HepG2 (cell line): ENCODE results near the gene RABGEF1. TPM values are rescaled to one million over a fixed set of nuclear protein-coding genes. Genes with fewer than 3 reads are reported as not detected.

Experiments used
- ATAC-seq: fragments of 200-7000 bp; cut with Tn5 transposase; 3 replicates; pipeline ENCODE4 v1.9.1; 2020; ENCODE audit warnings: mild to moderate bottlenecking, moderate library complexity
- BruUV-seq: library from RNA; stranded (reverse); fragments of 400-500 nt; replicated peaks from 2 replicates; lab custom pipeline; 2021; lab: Mats Ljungman, UMichigan
- CTCF ChIA-PET: fragments of 300-600 bp; formaldehyde crosslinking; extraction: SDS; loops from one replicate; lab custom pipeline; 2021; ENCODE audit warnings: low total read pairs, inconsistent platforms, low intra/inter-chr PET ratio; lab: Yijun Ruan, JAX
- POLR2A ChIA-PET: fragments of 350-600 bp; sonication (Branson Sonifier 250); formaldehyde crosslinking; loops from one replicate; lab custom pipeline; 2020; ENCODE audit warnings: antibody characterized with exemption, inconsistent platforms; lab: Yijun Ruan, JAX
- DNase-seq: peaks from one replicate; pipeline ENCODE4 v3.0.0-alpha.2; 2015; ENCODE audit warnings: low spot score
- FAIRE-seq: peaks from 3 replicates; lab custom pipeline; 2011; peaks lifted over from hg19 to GRCh38; lab: Jason Lieb, UNC
- H2AFZ ChIP-seq: one replicate; pipeline ENCODE4 v1.6.1; 2011; ENCODE audit warnings: low read length, inconsistent platforms
- H3K27ac ChIP-seq: fragments of 300-600 bp; 3 replicates; pipeline ENCODE4 v1.8.0; 2011; ENCODE audit warnings: mixed run types, mild to moderate bottlenecking, mixed read lengths, low read length, inconsistent platforms; ENCODE audit not compliant: insufficient read depth; ENCODE audit errors: extremely low read length
- H3K27me3 ChIP-seq, 2 experiments: fragments of 200-600 bp in 1 of 2; 2 replicates in 1 of 2; 3 replicates in 1 of 2; pipeline versions ENCODE4 v1.6.0 to v1.8.0; 2011; ENCODE audit warnings: low read length in 2 of 2, mild to moderate bottlenecking in 2 of 2, moderate library complexity in 2 of 2, inconsistent platforms in 1 of 2; ENCODE audit not compliant: insufficient read depth in 2 of 2, control insufficient read depth in 1 of 2
- H3K36me3 ChIP-seq, 2 experiments: fragments of 200-600 bp in 1 of 2; replicated peaks in 1 of 2; 2 replicates in 1 of 2; 3 replicates in 1 of 2; pipeline versions ENCODE4 v1.5.1 to v1.8.0; 2011; ENCODE audit warnings: low read length in 2 of 2, inconsistent platforms in 1 of 2; ENCODE audit not compliant: insufficient read depth in 2 of 2, control insufficient read depth in 1 of 2
- H3K4me1 ChIP-seq: 2 replicates; pipeline ENCODE4 v1.5.1; 2012; ENCODE audit warnings: low read length, inconsistent platforms; ENCODE audit not compliant: insufficient read depth
- H3K4me2 ChIP-seq: 2 replicates; pipeline ENCODE4 v1.6.0; 2011; ENCODE audit warnings: low read depth, low read length, inconsistent platforms
- H3K4me3 ChIP-seq, 3 experiments: fragments of 200-600 bp in 1 of 3; sonication (generic), shearing (Covaris generic) in 1 of 3; replicated peaks in 1 of 3; 2 replicates each; pipeline ENCODE4 v1.5.1; 2011 to 2016; ENCODE audit warnings: low read length in 3 of 3, inconsistent platforms in 2 of 3, low read depth in 2 of 3, mild to moderate bottlenecking in 2 of 3, control low read depth in 1 of 3, mixed read lengths in 1 of 3; ENCODE audit not compliant: insufficient read depth in 1 of 3
- H3K79me2 ChIP-seq: one replicate; pipeline ENCODE4 v1.6.1; 2011; ENCODE audit warnings: low read length, inconsistent platforms; ENCODE audit not compliant: insufficient read depth
- H3K9ac ChIP-seq: 2 replicates; pipeline ENCODE4 v1.6.0; 2011; ENCODE audit warnings: mild to moderate bottlenecking, low read depth, low read length, inconsistent platforms; ENCODE audit not compliant: insufficient read depth
- H3K9me3 ChIP-seq: 2 replicates; pipeline ENCODE4 v1.5.1; 2012; ENCODE audit warnings: mild to moderate bottlenecking, low read length
- H4K20me1 ChIP-seq: 2 replicates; pipeline ENCODE4 v1.6.0; 2011; ENCODE audit warnings: inconsistent platforms, mild to moderate bottlenecking, low read length, moderate library complexity; ENCODE audit not compliant: insufficient read depth
- CHD4 ChIP-seq: fragments of 200-600 bp; sonication (generic); IDR thresholded peaks from 2 replicates; pipeline ENCODE4 v1.7.0; 2017; ENCODE audit warnings: mild to moderate bottlenecking, low read length, borderline replicate concordance
- GATAD1 ChIP-seq: IDR thresholded peaks from 2 replicates; pipeline ENCODE4 v1.6.1; 2016; ENCODE audit warnings: missing genetic modification reagents, missing compliant biosample characterization
- HNF4G ChIP-seq, 2 experiments: sonication (generic) in 1 of 2; formaldehyde crosslinking in 1 of 2; IDR thresholded peaks; 2 replicates each; pipeline versions ENCODE4 v1.4.0 to v1.6.1; 2011 to 2020; ENCODE audit warnings: borderline replicate concordance in 2 of 2, low read depth in 2 of 2, mild to moderate bottlenecking in 2 of 2, low read length in 1 of 2, missing genetic modification reagents in 1 of 2, moderate library complexity in 1 of 2
- KLF13 ChIP-seq: sonication (generic); formaldehyde crosslinking; IDR thresholded peaks from 2 replicates; pipeline ENCODE4 v1.4.0; 2020; ENCODE audit warnings: mild to moderate bottlenecking, missing genetic modification reagents
- NFAT5 ChIP-seq: sonication (generic); formaldehyde crosslinking; IDR thresholded peaks from 2 replicates; pipeline ENCODE4 v1.4.0; 2020; ENCODE audit warnings: missing genetic modification reagents
- NFATC3 ChIP-seq: sonication (generic); formaldehyde crosslinking; IDR thresholded peaks from 2 replicates; pipeline ENCODE4 v1.5.1; 2020; ENCODE audit warnings: mild to moderate bottlenecking, missing genetic modification reagents
- PAX8 ChIP-seq: sonication (generic); formaldehyde crosslinking; IDR thresholded peaks from 2 replicates; pipeline ENCODE4 v1.8.0; 2022; ENCODE audit warnings: mild to moderate bottlenecking, missing genetic modification reagents, borderline replicate concordance
- PHF20 ChIP-seq: sonication (generic); formaldehyde crosslinking; IDR thresholded peaks from 2 replicates; pipeline ENCODE4 v1.5.0; 2020; ENCODE audit warnings: mild to moderate bottlenecking, missing genetic modification reagents
- SIX4 ChIP-seq: sonication (generic); formaldehyde crosslinking; IDR thresholded peaks from 2 replicates; pipeline ENCODE4 v1.4.0; 2020; ENCODE audit warnings: missing genetic modification reagents
- THAP7 ChIP-seq: sonication (generic); formaldehyde crosslinking; IDR thresholded peaks from 2 replicates; pipeline ENCODE4 v1.8.1; 2023; ENCODE audit warnings: mild to moderate bottlenecking, missing genetic modification reagents
- TOPORS ChIP-seq: sonication (generic); formaldehyde crosslinking; IDR thresholded peaks from 2 replicates; pipeline ENCODE4 v1.8.0; 2023; ENCODE audit warnings: mild to moderate bottlenecking, missing genetic modification reagents
- U2AF2 ChIP-seq: fragments of 200-400 bp; formaldehyde crosslinking; IDR thresholded peaks from 2 replicates; pipeline ENCODE4 v1.6.1; 2017; ENCODE audit warnings: low read depth, mild to moderate bottlenecking, low read length
- ZBTB7B ChIP-seq: sonication (generic); formaldehyde crosslinking; IDR thresholded peaks from 2 replicates; pipeline ENCODE4 v1.4.0; 2020; ENCODE audit warnings: missing genetic modification reagents
- ZFAT ChIP-seq: sonication (generic); formaldehyde crosslinking; conservative IDR thresholded peaks from 2 replicates; pipeline ENCODE4 v1.8.1; 2023; ENCODE audit warnings: missing genetic modification reagents, inconsistent platforms
- ZKSCAN5 ChIP-seq: sonication (generic); formaldehyde crosslinking; IDR thresholded peaks from 2 replicates; pipeline ENCODE4 v1.5.1; 2020; ENCODE audit warnings: mild to moderate bottlenecking, missing genetic modification reagents
- ZNF33A ChIP-seq: sonication (generic); formaldehyde crosslinking; IDR thresholded peaks from 2 replicates; pipeline ENCODE4 v1.5.1; 2020; ENCODE audit warnings: missing genetic modification reagents, mild to moderate bottlenecking, moderate library complexity, borderline replicate concordance
- ZNF557 ChIP-seq: sonication (generic); formaldehyde crosslinking; IDR thresholded peaks from 2 replicates; pipeline ENCODE4 v1.4.0; 2020; ENCODE audit warnings: missing genetic modification reagents
- whole genome bisulfite sequencing: methylation state at CpG from one replicate; pipeline ENCODE4 v1.1.6; 2017; ENCODE audit warnings: low lambda C conversion rate; 5-methylcytosine and 5-hydroxymethylcytosine counted together
- in situ Hi-C: cut with HindIII; loops from 2 replicates; pipeline ENCODE4 v1.10.0; 2017; ENCODE audit warnings: low pct_unique_long_range_greater_than_20kb; ENCODE audit not compliant: extremely low pct_ligation_motif_present
- intact Hi-C: fragments of 100-400 bp; cut with micrococcal nuclease; formaldehyde crosslinking; loops from one replicate; pipeline ENCODE4 v1.10.0; 2022; ENCODE audit not compliant: unreplicated experiment
- polyA plus RNA-seq, 8 experiments: library from polyadenylated mRNA; depleted of rRNA in 3 of 8; stranded (reverse) in 7 of 8; unstranded in 1 of 8; fragments of >200 nt; fragmentation: Illumina TruSeq in 4 of 8; extraction: Trizol in 4 of 8; gene quantifications; 2 replicates each; pipeline versions ENCODE4 v1.2.1 to v1.2.3, GENCODE V29; 2011 to 2016; ENCODE audit warnings: low read depth in 4 of 8, missing spikeins in 1 of 8, mixed read lengths in 1 of 8; ENCODE audit not compliant: insufficient read depth in 1 of 8
- total RNA-seq, 5 experiments: library from RNA; depleted of rRNA; stranded (reverse); fragments of >200 nt; fragmentation: Illumina TruSeq; extraction: Trizol; gene quantifications; 2 replicates each; pipeline ENCODE4 v1.2.3, GENCODE V29; 2016; ENCODE audit warnings: low read depth in 1 of 5

The RABGEF1 gene
- total and polyA plus RNA-seq, 2 of the 13 experiments (the other 11 are each of a cell fraction or from before 2014, with no cell fraction given): 22.7 to 35.3 TPM

- H3K4me1 ChIP-seq: peaks cover 40% of the 10 kb centered on the region
- peak overlapping the region; percentile 97 for H3K4me2 ChIP-seq
- H3K27me3 ChIP-seq: no peaks in the 10 kb centered on the region
- H3K4me3 ChIP-seq: peak overlapping the region; percentile 79 to 94 (median 89)
- DNase-seq (peak; percentile 93), FAIRE-seq (peak; percentile 56), ATAC-seq (peak; percentile 94)
- intact Hi-C loops (no loop called here), in situ Hi-C loops (loop anchor here (25.0 kb wide), 1 partner anchor 143 kb away; the partner anchor contains the start of genes SBDS and TYW1)
- peak overlapping the region; percentile 95 for H3K9ac ChIP-seq
- H4K20me1 ChIP-seq: no peaks in the 10 kb centered on the region
- ChIA-PET CTCF (no interaction called here), POLR2A (interaction anchor here (0.5 to 2.7 kb wide), 14 partner anchors 12 to 769 kb away, joined by 3 to 44 read pairs (median 4); partner anchors contain the start of genes RABGEF1, SBDS, TMEM248 and TYW1)
- 1% methylated on average over 20 of the region's 61 CpGs for WGBS
- H3K79me2 ChIP-seq: peaks cover 11% of the 10 kb centered on the region
- no TSS peak for BruUV-seq
- H2AFZ ChIP-seq: no peak overlapping the region
- H3K27ac ChIP-seq: peak overlapping the region; percentile 93
- H3K9me3 ChIP-seq: no peaks in the 10 kb centered on the region
- H3K36me3 ChIP-seq: no peaks in the 10 kb centered on the region
- TF ChIP-seq GATAD1 (CRISPR knock-in tag) (peak; percentile 98), ZNF33A (CRISPR knock-in tag) (no peak), CHD4 (no peak), TOPORS (CRISPR knock-in tag) (no peak), THAP7 (CRISPR knock-in tag) (peak; percentile 78; the same call in 1 of the 2 replicates), PHF20 (CRISPR knock-in tag) (peak; percentile 99), ZKSCAN5 (CRISPR knock-in tag) (no peak), U2AF2 (no peak), PAX8 (CRISPR knock-in tag) (no peak), KLF13 (no peak), HNF4G (IDR thresholded peaks at IDR 0.05; ENCODE audit: borderline replicate concordance, low read depth, low read length) (peak; percentile 21; the same call in 1 of the 2 replicates), HNF4G (CRISPR knock-in tag; IDR thresholded peaks at IDR 0.05; ENCODE audit: borderline replicate concordance, low read depth) (0 out of 2 replicates have a peak, but pooled peaks have one; percentile 51), ZNF557 (CRISPR knock-in tag) (0 out of 2 replicates have a peak, but pooled peaks have one; percentile 45), ZBTB7B (peak; percentile 40; the same call in 1 of the 2 replicates), ZFAT (CRISPR knock-in tag) (peak; percentile 90), NFAT5 (CRISPR knock-in tag) (peak; percentile 9; the same call in 1 of the 2 replicates), NFATC3 (no peak; the same call in 1 of the 2 replicates), SIX4 (CRISPR knock-in tag) (peak; percentile 49; the same call in 1 of the 2 replicates)
Observed at GRCh38 chr7:66844552-66845378, 104.2 kb downstream of the RABGEF1 start.
